HG02852 (cell line): ENCODE measurements around the gene CSRP1.
"Not testable (repeated sequence)": the region's sequence is repeated elsewhere in the genome, so short reads cannot be mapped to it uniquely, and the experiment has no call there.

Experiments used
- ATAC-seq: cut with Tn5 transposase; IDR thresholded peaks from one replicate; pipeline ENCODE4 v1.9.1; 2021; ENCODE audit warnings: mild to moderate bottlenecking, moderate library complexity; ENCODE audit not compliant: unreplicated experiment

Gene CSRP1

DNA sequence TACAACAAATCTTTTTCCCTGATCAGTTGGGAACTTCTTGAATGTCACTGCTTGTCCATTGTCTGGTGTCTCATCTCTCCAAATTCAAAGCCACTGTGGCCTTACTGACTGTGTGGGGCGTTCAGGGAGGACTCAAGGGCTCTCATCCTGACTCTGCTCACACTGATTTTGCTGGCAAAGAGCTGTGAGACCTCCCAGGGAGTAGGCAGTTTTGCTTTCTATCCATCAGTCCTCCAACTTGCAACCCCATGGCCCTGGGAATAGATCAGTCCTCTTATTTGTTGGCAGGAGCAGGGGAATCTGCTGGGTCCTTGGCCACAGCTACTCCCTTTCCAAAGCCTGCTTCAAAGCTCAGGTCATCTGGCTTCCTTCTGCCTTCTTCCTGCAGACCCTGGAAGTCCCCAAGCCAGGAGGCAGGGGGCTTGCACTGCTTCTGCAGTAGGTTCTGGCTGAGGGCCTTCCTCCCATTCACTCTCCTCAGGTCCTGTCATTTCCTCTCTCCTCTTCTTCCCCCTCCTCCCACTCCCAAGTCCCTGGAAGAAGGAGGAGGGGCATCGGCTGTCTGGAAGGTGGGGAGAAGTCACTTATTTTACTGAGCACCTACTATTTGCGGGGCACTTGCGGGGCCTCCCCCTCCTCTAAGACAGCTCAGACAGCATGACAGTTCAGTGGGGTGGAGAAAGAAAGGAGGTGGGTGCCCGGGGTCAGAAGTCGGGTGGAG, 31.1 kb upstream of the CSRP1 start:
- no peak for ATAC-seq

DNA sequence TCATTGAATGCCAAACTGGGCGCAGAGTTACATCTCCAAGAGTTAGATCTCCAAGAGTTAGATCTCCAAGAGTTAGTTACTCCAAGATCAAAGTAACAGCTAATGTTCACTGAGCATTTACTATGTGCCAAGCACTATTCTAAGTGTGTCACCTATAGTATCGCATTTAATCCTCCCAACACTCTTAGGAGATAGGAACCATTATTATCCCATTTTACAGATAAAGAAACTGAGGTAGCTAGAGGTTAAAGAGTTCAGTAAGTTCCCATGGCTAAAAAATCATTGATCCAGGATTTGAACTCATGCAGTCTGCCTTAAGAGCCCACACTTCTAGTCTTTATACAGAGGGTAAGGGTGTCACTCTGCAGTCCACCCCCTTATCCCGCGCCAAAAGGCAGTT, 30.5 kb upstream of the CSRP1 start:
- ATAC-seq = no peak

DNA sequence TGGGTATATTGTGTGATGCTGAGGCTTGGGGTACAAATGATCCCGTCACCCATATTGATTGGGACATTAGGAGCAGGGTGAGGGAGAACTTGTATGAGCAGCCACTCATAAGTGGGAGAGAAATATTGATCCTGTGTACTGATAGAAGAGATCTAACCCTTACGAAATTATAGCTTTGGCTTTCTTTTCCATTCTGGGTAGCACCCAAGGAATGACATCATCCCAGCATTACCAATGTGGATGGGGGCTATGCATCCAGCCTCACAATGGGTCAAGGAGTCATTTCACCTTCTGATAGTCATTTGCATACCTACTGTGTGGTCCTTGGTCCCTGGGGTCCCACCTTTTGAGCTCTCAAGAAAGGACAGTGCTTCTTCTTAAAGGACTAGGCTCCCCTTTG, 30.1 kb upstream of the CSRP1 start:
- ATAC-seq = no peak

- ATAC-seq = no peak
Observed at GRCh38 chr1:201536558-201536957, 29.6 kb upstream of the CSRP1 start.

DNA sequence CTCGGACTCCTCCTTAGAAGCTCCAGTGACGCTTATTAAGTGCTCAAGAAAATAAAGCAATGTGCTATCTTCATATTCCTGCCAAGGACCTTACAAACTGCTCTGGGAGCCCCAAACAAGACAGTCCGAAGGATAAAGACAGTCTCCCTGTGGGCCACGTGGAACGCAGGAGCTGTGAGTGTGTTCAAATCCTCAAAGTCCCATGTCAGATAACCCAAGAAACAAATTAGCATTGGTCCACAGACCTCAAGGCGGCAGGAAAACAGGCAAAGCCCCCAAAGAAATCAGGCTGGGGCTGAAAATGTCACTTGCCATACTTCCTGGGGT, 29.0 kb upstream of the CSRP1 start:
- no peak for ATAC-seq

DNA sequence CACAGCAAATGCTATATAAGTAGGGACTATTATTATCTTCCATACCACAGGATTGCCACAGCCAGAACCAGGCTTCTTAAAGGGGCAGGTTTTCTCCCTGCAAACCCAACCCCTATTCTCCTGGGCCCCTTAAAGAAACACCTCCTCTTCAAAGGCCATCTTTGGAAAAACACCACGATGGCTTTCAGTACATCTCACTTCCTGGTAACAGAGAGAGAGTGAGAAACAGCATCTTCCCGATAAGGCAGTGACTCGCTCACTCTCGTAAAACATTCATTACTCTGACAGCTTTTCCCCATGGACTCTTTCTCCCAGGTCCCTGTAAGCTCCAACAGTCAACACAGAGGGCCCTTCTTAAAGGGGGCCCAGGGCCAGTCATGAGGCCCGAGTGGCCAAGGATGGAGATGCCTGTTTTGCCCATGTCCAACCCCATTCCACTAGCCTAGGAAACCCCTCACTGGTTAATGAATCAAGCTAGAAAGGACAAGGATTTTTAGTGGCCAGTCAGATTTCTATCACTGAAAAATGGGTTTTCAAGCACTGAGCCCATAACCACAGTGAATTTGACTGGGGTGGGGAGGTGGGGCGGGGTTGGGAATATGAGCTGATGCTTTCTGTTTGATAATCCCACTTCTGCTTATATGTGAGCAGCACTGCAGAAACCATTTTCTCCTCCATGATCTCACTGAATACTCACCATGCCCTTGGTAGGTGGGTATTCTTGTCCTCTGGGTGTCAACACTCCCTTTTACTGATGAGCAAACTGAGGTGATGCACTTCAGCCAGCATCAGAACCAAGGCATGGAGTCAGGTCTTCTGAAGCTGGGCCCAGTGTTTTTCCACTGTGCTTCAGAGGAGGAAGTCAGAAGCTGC, 28.4 kb upstream of the CSRP1 start:
- no peak for ATAC-seq

DNA sequence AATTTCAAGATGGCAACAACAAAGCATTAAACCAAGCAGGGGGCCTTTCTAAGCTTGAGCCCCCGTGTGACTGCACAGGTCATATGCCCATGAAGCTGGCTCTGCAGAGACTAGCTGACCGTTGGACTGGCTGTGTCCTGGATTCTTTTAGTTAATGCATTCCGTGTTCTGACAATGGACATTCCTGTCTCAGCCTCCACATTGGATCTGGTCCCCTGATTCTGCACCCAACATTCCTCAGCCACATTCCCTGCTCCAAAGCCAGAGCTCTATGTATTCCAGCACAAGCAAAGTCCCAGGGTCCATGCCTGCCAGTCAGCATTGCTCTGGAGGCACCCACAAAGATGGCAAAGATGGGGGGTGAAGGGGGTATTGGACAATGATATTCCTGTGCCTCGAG, 26.9 kb upstream of the CSRP1 start:
- no peak for ATAC-seq

GRCh38 chr1:201531551-201532425, 24.9 kb upstream of the CSRP1 start:
- no peak for ATAC-seq

DNA sequence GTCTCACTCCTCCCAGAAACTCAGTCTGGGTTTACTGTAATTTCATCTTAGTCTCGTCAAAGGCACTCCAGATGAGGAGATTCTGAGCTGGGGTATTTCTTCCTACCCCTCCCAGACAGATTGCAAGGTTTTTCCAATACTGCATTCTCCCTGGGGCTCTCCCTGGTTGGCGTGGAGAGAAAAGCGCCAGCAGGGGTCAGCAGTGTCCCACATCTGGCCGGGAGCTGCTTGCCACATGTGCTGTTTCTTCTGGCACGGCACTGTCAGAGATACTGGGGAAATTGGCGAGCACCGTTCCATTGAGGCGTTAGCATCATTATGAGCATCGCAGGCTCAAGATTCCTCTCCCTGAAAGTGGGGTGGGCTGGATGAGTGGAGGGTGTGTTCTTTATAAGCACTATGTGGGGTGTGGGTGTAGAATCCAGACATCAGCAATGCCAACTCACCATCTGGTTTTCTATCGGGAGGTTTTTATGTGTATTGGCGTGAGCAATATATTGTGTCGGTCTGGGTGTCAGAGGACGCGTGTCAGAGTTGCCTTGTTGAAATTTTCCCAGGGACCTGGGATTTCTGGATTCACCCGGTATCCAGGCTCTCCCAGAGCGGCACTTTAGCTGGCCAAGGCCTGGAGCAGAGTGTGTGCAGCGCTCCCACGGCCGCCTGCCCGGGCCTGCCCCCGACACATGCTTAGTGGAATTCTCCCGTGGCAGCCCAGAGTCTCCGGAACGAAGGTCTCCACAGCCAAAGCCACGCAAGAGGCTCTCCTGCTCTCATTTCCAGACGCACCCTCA, 24.0 kb upstream of the CSRP1 start:
- no peak for ATAC-seq

DNA sequence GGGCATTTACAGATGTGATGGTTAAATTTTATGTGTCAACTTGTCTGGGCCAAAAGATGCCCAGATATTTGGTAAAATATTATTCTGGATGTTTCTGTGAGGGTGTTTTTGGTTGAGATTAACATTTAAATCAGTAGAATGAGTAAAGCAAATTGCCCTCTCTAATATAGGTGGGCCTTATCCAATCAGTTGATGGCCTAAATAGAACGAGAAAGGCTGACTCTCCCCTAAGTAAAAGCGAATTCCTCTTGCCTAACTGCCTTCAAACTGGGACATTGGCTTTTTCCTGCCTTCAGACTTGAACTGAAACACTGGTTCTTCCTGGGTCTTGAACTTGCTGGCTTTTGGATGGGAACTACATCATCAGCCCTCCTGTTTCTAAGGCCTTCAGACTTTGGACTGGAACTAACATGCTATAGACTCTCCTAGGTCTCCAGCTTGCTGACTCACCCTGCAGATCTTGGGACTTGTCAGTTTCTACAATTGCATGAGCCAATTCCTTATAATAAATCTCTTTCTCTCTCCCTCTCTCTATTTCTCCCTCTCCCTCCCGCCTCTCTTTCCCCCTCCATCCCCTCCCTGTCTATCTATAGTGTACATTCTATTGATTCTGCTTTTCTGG, 21.8 kb upstream of the CSRP1 start:
- ATAC-seq = no peak

- ATAC-seq = no peak
Observed at GRCh38 chr1:201527879-201528278, 21.0 kb upstream of the CSRP1 start.

- no peak for ATAC-seq
Observed at GRCh38 chr1:201525193-201525778, 18.4 kb upstream of the CSRP1 start.

DNA sequence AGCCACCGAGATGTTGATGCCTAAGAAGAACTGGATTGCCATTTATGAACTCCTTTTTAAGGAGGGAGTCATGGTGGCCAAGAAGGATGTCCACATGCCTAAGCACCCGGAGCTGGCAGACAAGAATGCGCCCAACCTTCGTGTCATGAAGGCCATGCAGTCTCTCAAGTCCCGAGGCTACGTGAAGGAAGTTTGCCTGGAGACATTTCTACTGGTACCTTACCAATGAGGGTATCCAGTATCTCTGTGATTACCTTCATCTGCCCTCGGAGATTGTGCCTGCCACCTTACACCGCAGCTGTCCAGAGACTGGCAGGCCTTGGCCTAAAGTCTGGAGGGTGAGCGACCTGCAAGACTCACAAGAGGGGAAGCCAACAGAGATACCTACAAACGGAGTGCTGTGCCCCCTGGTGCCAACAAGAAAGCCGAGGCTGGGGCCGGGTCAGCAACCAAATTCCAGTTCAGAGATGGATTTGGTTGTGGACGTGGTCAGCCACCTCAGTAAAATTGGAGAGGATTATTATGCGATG, 13.2 kb upstream of the CSRP1 start:
- ATAC-seq = not testable (repeated sequence)

DNA sequence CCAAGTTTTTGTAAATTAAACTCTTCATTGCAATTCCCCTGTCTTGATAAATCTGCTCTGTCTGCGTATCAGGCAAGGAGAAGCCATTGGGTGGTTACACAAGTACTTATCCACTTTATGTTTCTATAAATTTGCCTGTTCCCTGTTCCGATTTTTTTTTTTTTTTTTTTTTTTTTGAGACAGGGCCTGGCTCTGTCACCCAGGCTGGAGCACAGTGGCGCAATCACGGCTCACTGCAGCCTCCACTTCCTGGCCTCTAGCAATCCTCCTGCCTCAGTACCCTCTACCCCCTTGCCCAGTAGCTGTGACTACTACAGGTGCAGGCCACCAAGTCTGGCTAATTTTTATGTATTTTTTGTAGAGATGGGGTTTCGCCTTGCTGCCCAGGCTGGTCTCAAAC, 11.1 kb upstream of the CSRP1 start:
- ATAC-seq = no peak

GRCh38 chr1:201517631-201518030, 10.7 kb upstream of the CSRP1 start:
- no peak for ATAC-seq

DNA sequence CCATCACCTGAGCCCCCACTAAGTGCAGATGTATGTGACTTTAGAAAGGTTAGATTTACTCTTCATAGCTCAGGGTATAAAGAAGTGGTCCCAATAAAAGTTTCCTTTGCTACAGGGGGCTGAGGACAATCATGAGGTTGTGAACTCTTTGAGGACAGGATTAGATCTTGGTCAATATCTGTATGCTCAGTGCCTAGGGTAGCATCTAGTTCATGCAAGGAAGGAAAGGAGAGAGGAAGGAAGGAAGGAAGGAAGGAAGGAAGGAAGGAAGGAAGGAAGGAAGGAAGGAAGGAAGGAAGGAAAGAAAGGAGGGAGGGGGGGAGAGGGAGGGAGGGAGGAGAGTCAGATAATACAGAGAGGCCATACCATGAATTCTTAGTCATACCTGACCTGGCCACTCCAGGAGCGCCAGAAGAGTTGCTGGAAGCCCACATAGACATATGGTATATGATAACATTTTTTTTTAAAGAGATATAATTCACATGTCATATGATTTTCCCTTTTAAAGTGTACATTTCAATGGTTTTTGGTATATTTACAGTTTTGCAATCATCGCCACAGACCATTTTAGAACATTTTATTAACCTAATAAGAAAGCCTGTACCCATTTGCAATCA, 9.7 kb upstream of the CSRP1 start:
- ATAC-seq = no peak

GRCh38 chr1:201515895-201516294, 9.0 kb upstream of the CSRP1 start:
- no peak for ATAC-seq

- ATAC-seq = no peak
Observed at GRCh38 chr1:201515062-201515750, 8.3 kb upstream of the CSRP1 start.

GRCh38 chr1:201514466-201514865, 7.5 kb upstream of the CSRP1 start:
- no peak for ATAC-seq
